Measurements from ENCODE around the gene AGTRAP. TPM values are rescaled to one million over a fixed set of nuclear protein-coding genes. Genes with fewer than 3 reads are reported as not detected.
A peak's percentile ranks its signal among the peaks of the same experiment; 100 is the strongest.

Gene AGTRAP
- total and polyA plus RNA-seq, 2 experiments from 2014 or later, result 34.2 to 71.9 TPM

GRCh38 chr1:11789126-11790067, 53.5 kb downstream of the AGTRAP start:
- H3K27ac ChIP-seq, result peak overlapping the region; percentile 92
- TF ChIP-seq, protein P1, sequence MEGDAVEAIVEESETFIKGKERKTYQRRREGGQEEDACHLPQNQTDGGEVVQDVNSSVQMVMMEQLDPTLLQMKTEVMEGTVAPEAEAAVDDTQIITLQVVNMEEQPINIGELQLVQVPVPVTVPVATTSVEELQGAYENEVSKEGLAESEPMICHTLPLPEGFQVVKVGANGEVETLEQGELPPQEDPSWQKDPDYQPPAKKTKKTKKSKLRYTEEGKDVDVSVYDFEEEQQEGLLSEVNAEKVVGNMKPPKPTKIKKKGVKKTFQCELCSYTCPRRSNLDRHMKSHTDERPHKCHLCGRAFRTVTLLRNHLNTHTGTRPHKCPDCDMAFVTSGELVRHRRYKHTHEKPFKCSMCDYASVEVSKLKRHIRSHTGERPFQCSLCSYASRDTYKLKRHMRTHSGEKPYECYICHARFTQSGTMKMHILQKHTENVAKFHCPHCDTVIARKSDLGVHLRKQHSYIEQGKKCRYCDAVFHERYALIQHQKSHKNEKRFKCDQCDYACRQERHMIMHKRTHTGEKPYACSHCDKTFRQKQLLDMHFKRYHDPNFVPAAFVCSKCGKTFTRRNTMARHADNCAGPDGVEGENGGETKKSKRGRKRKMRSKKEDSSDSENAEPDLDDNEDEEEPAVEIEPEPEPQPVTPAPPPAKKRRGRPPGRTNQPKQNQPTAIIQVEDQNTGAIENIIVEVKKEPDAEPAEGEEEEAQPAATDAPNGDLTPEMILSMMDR (IDR thresholded peaks at IDR 0.05; ENCODE audit: poor library complexity), result no peak
- no peak for TF ChIP-seq EZH2phosphoT487 (IDR thresholded peaks at IDR 0.05; ENCODE audit: low read depth, severe bottlenecking, unreplicated experiment)
- no peak for TF ChIP-seq EZH2 (IDR thresholded peaks at IDR 0.05; ENCODE audit: borderline replicate concordance)
- WGBS (ENCODE audit: low lambda C conversion rate, missing lambda C conversion rate), result 83% methylated on average over 13 of the region's 13 CpGs
- H3K9me3 ChIP-seq (ENCODE audit: low read depth), result no peaks in the 10 kb centered on the region
- DNase-seq (ENCODE audit: low spot score), result no peak
- H2AFZ ChIP-seq, result no peak overlapping the region
- peaks cover 53% of the 10 kb centered on the region for H3K4me1 ChIP-seq (ENCODE audit: insufficient read depth)
- H3K4me2 ChIP-seq, result no peak overlapping the region
- no peaks in the 10 kb centered on the region for H3K9me2 ChIP-seq (replicated peaks; ENCODE audit: insufficient read depth)
- H4K20me1 ChIP-seq (ENCODE audit: insufficient read depth, poor library complexity, severe bottlenecking), result no peaks in the 10 kb centered on the region
- H3K27me3 ChIP-seq, result no peaks in the 10 kb centered on the region
- H3K36me3 ChIP-seq (replicated peaks; ENCODE audit: insufficient read depth, low read depth), result no peaks in the 10 kb centered on the region
- no peak overlapping the region for H3K4me3 ChIP-seq
- H3K79me2 ChIP-seq, result no peaks in the 10 kb centered on the region

- Histone ChIP-seq H3K9me2 (replicated peaks; ENCODE audit: insufficient read depth) (no peaks in the 10 kb centered on the region), H3K27me3 (no peaks in the 10 kb centered on the region), H3K4me2 (no peak overlapping the region), H3K4me1 (ENCODE audit: insufficient read depth) (peaks cover 45% of the 10 kb centered on the region), H3K4me3 (no peak overlapping the region), H4K20me1 (ENCODE audit: insufficient read depth, poor library complexity, severe bottlenecking) (no peaks in the 10 kb centered on the region), H3K36me3 (replicated peaks; ENCODE audit: insufficient read depth, low read depth) (no peaks in the 10 kb centered on the region), H3K27ac (peak overlapping the region; percentile 92), H2AFZ (no peak overlapping the region), H3K79me2 (no peaks in the 10 kb centered on the region), H3K9me3 (ENCODE audit: low read depth) (no peaks in the 10 kb centered on the region)
- 92% methylated on average over 20 of the region's 20 CpGs for WGBS (ENCODE audit: low lambda C conversion rate, missing lambda C conversion rate)
- DNase-seq (ENCODE audit: low spot score), result no peak
- TF ChIP-seq EZH2 (IDR thresholded peaks at IDR 0.05; ENCODE audit: borderline replicate concordance) (no peak), EZH2phosphoT487 (IDR thresholded peaks at IDR 0.05; ENCODE audit: low read depth, severe bottlenecking, unreplicated experiment) (no peak)
- TF ChIP-seq, protein P1 (IDR thresholded peaks at IDR 0.05; ENCODE audit: poor library complexity), result no peak
Measured at GRCh38 chr1:11790101-11790879, 54.4 kb downstream of the AGTRAP start.

- Histone ChIP-seq H3K9me2 (replicated peaks; ENCODE audit: insufficient read depth) (no peaks in the 10 kb centered on the region), H3K27me3 (no peaks in the 10 kb centered on the region), H3K9me3 (ENCODE audit: low read depth) (no peaks in the 10 kb centered on the region), H2AFZ (no peak overlapping the region), H3K4me2 (peak overlapping the region; percentile 25), H3K4me3 (no peak overlapping the region), H3K79me2 (no peaks in the 10 kb centered on the region), H3K4me1 (ENCODE audit: insufficient read depth) (peaks cover 43% of the 10 kb centered on the region), H3K27ac (peak overlapping the region; percentile 92), H4K20me1 (ENCODE audit: insufficient read depth, poor library complexity, severe bottlenecking) (no peaks in the 10 kb centered on the region), H3K36me3 (replicated peaks; ENCODE audit: insufficient read depth, low read depth) (no peaks in the 10 kb centered on the region)
- DNase-seq (ENCODE audit: low spot score), result peak; percentile 86
- TF ChIP-seq EZH2 (IDR thresholded peaks at IDR 0.05; ENCODE audit: borderline replicate concordance) (no peak), EZH2phosphoT487 (IDR thresholded peaks at IDR 0.05; ENCODE audit: low read depth, severe bottlenecking, unreplicated experiment) (no peak)
- TF ChIP-seq, protein P1 (IDR thresholded peaks at IDR 0.05; ENCODE audit: poor library complexity), result no peak
- 81% methylated on average over 19 of the region's 19 CpGs for WGBS (ENCODE audit: low lambda C conversion rate, missing lambda C conversion rate)
Measured at GRCh38 chr1:11790880-11791715, 55.2 kb downstream of the AGTRAP start.

Measured in hepatocyte (in vitro differentiated cells).